HG03442 (cell line): ENCODE data around the gene TPRA1.

Experiments
- ATAC-seq: cut with Tn5 transposase; IDR thresholded peaks from one replicate; pipeline ENCODE4 v1.9.1; 2021; ENCODE audit warnings: mild to moderate bottlenecking, moderate library complexity; ENCODE audit not compliant: unreplicated experiment

The TPRA1 gene

GRCh38 chr3:127566833-127567232, 23.7 kb downstream of the TPRA1 start:
- ATAC-seq, result no peak

- ATAC-seq, result no peak
Measured at GRCh38 chr3:127565711-127566110, 24.8 kb downstream of the TPRA1 start.

GRCh38 chr3:127560051-127560787, 30.3 kb downstream of the TPRA1 start:
- ATAC-seq, result no peak

- no peak for ATAC-seq
Measured at GRCh38 chr3:127556565-127556964, 34.0 kb downstream of the TPRA1 start.

- ATAC-seq, result no peak
Measured at GRCh38 chr3:127555108-127555507, 35.4 kb downstream of the TPRA1 start.

DNA sequence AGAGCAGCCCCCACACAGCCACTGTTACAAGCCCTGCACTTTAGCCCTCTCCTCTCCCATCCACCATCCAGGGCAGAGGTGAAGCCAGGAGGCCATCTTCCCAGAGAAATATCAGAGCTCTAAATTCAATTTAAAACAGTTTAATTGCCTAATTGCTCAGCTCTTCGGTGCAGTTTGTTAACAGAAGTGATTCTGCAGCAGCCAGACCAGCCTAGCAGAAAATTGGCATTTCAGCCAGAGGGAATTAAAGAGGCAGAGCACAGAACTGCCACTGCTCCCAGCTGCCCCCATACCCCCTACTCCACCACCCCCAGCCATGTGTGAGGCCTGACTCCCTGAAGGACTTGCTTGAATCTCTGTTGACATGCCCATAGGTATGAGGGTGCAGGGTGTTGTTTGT, 38.5 kb downstream of the TPRA1 start:
- ATAC-seq, result no peak

DNA sequence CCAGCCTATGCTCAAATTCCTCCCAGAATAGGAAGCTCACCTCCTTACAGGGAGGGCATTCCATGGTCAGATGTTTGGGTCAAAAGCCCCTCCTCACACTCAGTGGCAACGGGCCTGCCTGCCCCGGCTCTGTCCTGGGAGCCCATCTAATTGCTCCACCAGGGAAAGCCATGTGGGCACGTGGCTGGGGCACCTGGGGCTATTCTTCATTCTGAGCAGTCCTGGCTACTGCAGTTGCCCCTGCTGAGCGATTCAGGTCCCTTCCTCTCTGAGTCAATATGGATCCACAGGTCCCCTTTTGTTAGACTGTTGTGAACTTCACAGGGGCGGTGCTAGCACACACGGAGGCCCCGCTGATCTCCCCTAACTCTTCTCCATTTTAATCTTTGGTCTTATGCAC, 39.4 kb downstream of the TPRA1 start:
- no peak for ATAC-seq

DNA sequence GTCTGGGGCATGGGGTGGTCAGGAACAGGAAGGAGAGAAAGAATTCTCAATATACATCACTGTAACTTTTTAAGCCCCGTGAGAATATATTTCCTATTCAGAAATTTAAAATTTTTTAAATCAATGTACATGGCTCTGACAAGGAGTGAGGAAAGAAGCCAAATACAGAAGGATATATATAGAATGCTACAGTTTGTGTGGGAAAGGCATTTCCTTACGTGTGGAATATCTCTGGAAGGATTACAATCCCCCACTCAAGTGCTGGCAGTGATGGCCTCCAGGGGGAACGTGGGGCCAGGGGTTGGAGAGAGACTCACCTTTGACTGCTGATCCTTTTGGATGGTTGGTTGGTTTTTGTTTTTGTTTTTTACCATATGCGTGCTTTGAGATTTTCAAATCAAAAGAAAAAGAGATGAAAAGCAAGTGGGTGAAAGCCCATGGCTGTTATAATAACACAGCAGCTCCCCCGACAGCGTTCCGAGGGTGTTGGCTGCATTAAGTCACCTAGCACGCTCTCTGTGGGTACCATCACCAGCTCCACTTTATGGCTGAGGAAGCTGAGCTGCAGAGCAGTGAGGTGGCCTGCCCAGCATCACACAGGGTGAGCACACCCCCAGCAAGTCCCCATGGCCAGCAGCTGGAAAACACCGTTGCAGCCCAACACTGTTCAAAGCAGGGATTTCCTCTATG, 39.9 kb downstream of the TPRA1 start:
- no peak for ATAC-seq

DNA sequence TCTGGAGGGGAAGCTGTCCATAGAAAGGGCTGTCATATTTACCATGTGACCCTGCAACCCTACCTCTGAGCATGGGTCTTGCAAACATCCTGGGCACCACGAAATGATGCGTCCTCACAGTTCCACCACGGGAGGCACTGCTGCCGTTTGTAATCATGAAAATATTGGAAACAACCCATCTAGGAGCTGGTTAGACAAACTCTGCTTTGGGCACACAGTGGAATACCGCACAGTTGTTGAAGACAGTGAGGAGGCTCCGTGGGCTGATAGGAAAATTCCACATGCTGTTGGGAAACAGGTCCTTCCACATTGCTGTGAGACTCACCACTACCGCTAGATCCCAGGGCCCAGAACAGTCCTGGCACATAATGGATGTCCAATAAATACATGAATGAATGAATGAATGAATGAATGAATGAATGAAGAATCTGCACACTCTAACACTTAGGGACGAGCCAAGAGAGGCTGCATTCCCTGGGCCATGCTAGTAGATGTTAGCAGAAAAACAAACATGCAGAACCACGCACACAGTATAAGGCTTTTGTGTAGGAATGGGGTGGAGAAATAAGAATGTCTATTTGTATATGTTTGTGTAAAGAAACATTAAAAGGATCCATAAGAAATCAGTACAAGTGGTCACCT, 40.6 kb downstream of the TPRA1 start:
- no peak for ATAC-seq

GRCh38 chr3:127547761-127548605, 42.5 kb downstream of the TPRA1 start:
- peak; percentile 60 for ATAC-seq

DNA sequence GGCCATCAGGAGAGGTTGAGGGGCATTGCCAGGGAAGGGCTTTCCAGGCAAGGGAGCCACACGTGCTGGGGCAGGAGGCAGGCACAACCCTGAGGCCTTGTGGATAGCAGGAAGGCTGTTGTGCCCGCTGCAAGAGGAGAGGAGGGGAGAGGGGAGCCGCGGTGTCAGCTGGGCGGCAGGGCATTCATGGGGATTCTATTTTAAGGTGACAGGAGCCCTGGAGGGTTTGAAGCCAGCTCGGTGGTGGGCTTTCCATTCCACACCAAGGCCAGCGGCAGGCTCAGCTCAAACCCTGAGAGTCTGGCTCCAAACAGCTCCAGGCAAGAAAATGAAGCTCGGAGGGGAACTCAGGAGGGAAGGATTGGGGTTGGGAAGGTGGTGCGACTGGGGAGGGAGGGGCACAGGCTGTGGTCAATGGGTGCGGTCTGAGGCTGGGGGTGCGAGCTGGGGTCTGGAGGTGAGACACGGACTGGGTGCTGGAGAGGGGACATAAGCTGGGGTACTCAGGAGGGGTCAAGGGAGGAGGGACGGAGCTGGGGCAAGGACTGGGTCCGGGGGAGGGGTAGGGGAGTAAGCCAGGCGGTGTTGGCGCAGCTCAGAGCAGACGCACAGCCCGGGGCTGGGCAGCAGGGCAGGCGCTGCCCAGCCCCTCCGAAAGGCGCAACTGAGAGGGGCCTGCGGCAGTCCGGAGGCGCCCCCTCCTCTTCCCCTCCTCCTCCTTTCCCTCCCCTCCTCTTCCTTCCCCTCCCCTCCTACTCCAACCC, 43.4 kb downstream of the TPRA1 start:
- no peak for ATAC-seq

- ATAC-seq, result no peak
Measured at GRCh38 chr3:127546554-127546953, 44.0 kb downstream of the TPRA1 start.

DNA sequence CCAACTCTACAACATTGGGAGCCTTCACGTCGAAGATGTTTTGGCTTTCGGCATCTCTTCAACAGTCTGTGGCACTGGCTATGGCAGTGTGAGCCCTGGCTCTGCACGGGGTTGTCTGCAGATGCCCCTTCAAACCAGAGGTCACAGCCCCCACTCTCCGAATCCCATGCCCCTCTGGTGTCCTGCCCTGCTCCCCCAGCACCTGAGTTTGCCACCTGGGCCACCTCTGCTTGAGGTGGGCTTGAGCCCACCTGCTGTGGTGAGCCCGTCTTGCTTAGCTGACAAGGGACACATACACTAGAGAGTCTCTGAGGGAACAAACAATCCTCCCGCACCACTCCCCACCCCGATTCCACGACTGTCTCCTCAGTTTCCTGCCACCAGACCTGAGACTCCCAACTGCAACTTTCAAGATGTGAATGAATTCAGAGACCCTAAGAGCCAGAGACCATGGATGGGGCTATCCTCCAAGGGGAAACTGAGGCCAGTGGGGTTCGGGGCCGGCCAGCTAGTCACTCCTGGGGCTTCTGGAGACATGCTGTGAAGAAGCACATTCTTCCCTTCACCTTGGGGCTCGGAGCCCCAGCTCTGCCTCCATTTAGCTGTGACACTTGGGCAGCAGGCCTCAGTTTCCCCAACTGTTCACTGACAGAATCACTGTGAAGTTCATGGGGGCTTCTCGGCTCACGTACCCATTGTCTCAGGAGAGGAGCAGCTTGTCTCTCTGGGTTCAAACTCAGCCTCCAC, 44.6 kb downstream of the TPRA1 start:
- no peak for ATAC-seq

- ATAC-seq, result no peak
Measured at GRCh38 chr3:127545216-127545615, 45.3 kb downstream of the TPRA1 start.

DNA sequence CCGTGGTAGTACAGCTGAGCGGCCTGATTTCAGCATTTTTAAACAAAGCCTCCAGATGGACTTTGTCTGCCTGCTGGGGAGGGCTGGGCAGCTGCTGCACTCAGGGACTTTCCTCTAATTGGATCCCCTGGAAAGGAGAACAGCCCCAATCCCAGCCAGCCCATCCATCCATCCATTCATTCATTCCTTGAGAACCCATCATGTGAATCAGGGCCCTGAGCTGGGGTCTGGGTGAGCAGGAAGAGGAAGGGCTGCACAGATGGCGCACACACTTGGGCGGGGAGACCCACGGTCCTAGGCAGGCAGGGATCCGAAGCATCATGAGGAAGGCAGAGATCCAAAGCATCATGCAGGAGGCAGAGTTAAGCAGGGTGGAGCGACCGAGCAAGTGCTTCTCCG, 45.7 kb downstream of the TPRA1 start:
- no peak for ATAC-seq

DNA sequence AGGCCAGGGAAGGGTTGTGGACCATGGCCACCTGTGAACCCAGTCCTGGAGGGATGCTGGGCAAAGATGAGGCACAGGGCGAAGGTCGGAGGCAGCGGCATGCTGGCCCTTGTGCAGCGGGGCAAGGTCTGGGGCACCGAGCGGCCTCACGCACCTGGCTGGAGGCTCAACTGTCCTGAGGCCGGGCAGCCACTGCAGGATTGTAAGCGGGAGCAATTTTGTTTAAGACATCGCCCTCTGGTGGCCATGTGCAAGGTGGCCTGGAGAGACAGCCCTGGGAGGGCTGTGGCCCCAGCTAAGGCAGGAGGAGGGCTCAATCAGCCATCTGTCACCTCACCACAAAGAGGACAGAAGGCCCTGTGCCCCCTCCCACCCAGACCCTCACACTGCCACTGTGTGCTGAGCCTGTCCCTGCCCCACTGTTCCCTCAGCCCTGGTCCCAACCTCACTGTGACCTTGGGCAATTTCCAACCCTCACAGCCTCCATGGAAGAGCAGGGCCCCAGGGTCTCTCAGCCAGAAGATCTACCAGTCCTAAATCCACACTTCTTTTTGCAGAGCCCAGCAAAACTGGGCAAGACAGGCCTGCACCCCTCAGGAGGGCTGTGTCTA, 46.2 kb downstream of the TPRA1 start:
- ATAC-seq, result peak; percentile 71

DNA sequence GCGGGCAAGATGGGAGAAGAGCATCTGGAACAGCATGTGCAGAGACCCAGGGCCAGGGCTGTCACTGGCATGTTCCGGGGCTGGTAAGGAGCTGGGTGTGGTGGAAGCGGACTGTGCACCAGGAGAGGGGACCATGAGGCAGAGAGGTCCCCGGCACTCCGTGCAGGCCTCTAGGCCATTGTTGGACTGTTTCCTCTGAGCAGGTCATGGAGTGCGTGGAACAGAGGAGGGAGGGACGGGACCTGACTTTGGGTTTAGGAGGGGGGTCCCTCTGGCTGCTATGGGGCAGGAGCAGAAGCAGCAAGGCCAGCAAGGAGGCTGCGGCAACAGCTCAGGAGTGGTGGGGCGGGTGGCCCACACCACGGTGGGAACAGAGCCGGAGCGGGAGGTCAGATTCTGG, 47.1 kb downstream of the TPRA1 start:
- ATAC-seq, result no peak

- ATAC-seq, result no peak
Measured at GRCh38 chr3:127542441-127542952, 48.0 kb downstream of the TPRA1 start.

DNA sequence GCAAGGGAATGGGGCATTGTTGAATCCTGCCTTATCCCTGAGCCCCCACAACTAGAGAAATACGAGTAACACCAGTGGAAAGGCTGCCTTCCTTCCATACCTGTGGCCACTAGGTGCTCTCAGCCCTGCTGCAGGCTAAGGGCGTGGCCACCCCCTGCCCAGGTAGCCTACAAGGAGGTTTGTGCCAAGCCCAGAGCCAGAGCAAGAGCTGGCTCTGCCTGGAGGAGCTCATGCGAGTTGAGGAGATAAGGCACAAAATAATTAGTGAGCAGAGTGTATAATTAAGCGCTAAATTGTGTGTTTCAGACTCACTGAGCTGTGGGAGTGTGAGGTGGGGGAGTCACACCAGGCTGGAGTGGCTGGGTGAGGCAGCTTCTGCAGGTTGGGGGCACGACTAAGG, 49.2 kb downstream of the TPRA1 start:
- ATAC-seq, result no peak
